ENCODE results near the gene ADSS1.

Gene ADSS1

DNA sequence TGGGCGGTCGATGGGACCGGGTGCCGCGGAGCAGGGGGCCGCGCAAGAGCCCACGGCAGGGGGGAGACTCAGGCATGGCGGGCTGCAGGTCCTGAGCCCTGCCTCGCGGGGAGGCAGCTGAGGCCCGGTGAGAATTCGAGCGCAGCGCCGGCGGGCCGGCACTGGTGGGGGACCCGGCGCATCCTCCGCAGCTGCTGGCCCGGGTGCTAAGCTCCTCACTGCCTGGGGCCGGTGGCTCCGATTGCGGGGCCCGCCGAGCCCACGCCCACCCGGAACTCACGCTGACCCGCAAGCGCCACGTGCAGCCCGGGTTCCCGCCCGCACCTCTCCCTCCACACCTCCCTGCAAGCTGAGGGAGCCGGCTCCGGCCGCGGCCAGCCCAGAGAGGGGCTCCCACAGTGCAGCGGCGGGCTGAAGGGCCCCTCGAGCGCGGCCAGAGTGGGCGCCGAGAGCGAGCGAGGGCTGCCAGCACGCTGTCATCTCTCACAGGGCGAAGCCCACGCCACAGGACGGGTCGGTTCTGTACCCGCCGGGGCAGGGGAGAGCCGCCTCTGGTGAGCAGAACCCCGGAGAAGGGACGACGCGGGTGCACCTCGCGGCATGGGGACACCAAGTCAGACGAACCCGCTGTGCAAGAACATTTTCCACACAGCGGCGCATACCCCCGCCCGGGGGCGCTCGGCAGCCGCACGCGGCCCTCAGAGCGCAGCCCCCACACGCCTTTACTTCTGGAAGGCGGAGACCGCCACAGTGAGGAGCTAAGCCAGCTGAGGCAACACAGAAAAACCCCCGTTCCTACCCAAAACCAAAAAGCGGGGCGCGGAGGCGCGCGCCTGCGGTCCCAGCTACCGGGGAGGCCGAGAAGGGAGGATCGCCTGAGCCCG lies 27.8 kb downstream of the ADSS1 start:
- no peak for DNase-seq

DNA sequence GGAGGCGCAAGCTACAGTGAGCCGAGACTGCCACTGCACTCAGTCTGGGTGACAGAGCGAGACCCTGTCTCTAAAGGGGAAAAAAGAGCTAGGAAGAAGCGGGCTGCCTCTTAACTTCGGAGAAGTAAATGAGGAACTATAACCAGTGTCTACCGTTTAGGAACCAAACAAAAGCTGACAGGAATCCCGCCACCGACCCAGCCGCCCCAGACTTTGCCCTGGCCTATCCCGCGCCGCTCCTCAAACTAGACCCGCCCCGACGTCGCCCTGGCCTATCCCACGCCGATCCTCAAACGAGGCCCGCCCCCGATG lies 28.4 kb downstream of the ADSS1 start:
- no peak for DNase-seq

DNA sequence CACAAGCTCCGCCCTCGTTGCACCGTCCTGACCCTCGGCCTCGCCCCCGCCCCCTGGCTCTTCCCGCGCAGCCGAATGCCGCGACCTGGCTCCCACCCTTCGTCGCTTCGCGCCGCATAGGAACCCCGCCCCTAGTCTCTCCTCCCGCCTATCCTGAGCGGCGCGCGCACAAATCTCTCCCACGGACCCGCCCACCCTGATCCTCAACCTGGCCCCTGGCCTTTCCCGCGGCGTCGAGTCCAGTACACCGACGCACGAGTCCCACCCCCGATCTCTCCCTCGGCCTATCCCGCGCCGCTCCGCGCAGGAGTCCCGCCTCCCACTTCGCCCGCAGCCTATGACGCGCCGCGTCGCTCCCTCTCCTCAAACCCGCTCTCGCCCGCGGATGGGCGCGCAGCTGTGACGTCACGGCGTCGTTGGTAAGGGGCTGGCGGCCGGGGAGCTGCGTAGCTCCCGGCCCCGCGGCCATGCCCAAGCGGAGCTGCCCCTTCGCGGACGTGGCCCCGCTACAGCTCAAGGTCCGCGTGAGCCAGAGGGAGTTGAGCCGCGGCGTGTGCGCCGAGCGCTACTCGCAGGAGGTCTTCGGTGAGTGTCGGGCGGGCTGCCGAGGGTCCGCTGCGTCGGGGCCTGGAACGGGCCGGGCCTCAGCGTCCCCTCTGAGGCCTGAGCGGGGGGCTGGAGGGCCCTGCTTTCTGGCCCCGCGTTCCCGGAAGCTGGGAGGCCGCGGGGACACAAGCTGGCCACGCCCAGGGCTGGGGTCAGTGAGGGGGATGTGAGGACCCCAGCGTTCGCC lies 28.9 kb downstream of the ADSS1 start, which contains the start of gene SIVA1:
TSS of gene SIVA1 (plus strand) at position 413 of the 793 bp plus-strand sequence. CDS start at position 468, 55 bp downstream.
- peak; percentile 99 to 100 (median 99) for DNase-seq

DNA sequence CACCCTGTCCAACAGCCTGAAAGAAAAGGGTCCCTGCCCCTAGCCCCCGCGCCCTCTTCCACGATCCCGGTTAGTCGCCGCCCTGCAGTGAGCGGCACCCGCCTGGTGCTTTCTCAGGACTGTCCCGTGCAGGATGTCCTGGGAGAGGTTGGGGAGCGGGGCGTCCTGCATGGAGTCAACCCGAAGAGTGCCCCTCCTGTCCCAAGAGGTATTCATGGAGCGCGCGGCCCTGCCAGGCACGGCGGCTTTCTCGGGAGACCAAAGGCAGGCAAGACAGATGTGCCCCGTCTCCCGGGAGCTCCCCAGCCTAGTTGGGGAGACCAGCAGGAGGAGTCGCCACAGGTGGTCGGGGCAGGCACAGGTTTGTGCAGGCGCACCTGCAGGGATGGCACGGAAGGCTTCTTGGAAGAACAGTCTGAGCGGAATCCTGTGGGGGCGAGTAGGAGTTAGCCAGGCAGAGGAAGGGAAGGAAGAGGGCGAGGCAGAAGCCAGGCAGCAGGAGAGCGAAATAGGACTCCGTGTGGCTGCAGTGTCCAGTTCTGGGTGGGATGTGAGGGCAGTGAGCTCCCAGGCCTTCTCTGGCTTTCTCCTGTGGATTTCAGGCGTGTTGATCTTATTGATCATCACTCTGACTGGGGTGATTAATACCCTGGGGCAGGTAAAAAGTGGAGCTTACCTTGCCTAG lies 29.6 kb downstream of the ADSS1 start:
- no peak for DNase-seq

DNA sequence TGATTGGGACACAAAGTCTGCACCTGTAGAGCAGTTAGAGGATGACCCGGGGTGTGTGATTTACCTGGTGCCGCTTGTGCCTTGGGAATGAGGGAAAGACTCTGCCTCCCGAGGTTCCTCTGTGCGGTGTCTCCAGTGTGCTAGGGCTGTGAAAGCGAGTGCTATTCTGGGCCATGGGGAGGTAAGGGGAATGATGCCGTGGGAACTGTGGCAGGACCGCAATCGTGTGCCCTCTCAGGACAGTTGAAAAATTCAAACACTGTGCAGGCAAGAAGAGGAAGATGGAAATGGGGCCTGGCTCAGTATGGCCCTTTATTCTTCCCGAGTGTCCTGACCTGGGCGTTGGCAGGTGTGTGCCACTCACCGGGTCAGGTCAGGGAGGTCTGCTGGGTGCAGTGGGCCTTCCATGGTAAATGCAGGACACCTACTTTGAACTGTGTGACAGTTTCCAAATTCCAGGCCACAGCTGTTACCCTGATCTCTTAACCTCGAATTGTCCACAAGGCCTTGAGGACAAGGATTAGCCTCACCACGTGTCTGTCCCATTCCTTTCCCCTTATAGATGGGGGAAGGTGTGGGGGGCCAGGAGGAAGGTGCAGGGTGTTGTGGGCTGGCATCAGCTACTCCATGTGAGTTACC lies 30.3 kb downstream of the ADSS1 start:
- DNase-seq, result no peak

DNA sequence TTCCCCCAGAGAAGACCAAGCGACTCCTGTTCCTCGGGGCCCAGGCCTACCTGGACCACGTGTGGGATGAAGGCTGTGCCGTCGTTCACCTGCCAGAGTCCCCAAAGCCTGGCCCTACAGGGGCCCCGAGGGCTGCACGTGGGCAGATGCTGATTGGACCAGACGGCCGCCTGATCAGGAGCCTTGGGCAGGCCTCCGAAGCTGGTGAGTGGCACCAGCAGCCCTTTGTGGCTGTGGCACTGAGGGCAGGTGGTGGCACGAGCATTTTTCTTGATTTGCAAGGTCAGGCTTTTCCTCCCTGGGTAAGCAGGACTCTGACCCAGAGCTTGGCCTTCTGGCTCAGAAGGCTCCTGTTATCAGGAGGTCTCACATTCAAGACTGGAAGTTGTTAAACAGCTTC lies 31.6 kb downstream of the ADSS1 start:
- DNase-seq, result no peak

DNA sequence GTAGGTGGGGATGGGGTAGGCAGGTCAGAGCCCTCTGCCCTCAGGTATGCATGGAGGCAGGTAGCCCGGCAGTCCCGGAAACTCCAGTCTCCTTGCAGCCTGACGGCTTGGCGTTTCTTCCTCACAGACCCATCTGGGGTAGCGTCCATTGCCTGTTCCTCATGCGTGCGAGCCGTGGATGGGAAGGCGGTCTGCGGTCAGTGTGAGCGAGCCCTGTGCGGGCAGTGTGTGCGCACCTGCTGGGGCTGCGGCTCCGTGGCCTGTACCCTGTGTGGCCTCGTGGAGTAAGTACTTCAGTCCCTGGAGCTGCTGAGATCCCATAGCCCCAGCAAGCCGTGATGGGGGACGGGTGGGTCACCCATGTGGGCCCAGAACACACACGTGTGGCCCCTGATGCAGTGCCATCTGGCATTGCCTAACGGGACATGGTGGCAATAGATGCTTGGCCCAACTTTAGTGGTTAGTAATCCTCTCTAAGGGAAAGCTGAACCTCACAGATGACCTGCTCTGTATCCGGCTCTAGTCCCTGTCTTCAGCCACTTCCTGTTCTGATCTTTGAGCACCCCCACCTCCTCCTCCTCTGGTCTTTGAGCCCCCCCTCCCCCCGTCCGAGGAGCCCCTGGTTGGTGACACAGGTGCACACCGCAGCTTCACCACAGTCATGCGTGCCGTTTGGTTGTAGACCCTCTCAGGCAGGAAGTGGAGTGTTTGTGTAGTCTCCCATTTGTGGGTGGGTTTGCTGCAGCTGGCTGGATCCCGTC lies 32.6 kb downstream of the ADSS1 start:
- no peak for DNase-seq

DNA sequence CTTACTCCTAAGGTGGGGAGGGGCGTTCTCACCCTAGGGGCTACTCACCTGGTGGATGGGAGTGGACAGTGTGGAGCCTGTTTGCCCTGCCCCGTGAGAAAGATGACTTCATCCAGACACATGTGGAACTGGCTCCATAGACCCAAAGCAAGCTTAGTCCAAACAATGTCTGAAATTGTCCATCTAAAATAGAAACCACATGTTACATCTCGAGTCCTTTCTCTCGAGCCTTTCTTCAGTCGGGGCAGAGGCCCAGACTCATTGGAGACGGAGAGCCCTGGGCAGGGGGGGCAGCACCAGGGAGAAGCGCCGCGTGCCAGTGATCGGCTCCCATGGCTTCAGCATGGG lies 33.2 kb downstream of the ADSS1 start:
- no peak for DNase-seq

DNA sequence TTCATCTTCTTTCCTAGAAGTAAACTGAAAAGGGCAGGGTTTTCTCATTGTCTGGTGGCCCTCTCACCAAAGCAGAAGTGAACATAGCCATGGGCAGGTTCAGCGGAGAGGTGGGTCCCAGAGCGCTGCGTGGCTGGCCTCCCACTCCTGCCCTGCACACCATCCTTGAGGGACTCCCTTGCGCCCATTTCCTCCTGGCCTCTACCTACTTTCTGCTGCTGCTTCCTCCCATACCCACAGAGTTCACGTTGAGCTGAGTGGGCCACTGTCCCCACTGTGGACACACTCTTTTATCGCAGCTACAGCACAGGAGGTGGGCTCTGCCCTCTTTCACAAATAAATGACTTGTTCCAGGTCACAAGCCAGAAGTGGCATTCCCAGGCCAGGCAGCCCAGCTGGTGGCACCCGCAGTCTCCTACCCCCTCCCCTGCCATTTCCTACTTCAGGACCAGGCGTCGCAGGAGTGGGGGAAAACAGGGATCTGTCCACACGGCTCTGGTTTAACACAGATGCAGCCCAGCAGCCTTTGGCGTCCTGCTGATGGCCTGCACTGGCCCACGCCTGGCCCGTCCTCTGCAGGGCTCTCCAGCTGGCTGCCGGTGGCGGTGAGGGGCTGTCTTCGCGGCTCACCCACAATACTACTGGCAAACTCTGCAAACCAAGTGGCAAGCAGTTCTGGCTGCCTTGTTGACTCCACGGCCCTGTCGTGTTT lies 33.8 kb downstream of the ADSS1 start:
- DNase-seq, result no peak

DNA sequence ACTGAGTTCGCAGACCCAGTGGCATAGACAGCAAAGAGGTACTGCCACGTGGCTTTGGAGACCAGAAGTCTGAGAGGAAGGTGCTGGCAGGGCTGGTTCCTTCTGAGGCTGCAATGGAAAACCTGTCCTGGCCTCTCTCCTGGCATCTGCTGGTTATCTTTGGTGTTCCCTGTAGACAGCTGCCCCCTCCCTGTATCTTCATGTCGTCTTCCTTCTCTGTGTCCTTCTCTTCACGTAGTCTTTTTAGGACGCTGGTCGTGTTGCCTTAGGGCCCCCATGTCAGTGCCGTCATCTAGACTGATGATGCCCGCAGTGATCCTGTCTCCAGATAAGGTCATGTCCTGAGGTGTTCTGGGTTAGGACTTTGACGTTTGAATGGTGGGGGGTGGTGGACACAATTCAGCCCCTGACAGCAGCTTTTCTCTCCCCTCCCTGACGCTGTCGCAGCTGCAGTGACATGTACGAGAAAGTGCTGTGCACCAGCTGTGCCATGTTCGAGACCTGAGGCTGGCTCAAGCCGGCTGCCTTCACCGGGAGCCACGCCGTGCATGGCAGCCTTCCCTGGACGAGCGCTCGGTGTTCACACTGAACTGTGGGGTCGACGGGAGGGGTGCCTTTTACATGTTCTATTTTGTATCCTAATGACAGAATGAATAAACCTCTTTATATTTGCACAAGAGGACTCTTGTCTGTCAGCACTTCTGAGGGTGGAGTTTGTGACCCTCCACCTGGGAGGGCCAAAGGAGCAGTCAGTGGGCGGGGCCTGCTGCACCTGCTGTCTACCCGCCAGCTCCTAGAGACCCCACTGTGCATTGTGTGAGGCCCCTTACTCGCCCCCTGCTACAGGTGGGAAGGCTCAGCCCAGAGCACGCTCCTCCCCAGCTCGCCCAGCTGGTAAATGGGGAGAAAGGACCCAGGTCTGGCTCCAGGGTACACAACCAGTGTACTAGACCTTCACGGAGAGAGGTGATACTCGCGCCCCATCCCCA lies 35.2 kb downstream of the ADSS1 start:
- DNase-seq, result no peak

DNA sequence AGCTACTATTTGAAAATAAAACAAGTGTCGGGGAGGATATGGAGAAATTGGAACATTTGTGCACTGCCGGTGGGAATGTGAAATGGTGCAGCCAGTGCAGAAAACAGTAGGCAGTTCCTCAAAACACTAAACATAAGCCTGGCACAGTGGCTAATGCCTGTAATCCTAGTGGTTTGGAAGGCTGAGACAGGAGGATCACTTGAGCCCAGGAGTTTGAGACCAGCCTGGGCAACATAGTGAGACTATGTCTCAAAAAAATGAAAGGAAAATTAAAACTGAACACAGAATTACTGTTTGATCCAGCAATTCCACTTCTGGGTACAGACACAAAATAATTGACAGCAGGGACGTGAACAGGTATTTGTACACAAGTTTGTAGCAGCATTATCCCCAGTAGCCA lies 41.5 kb downstream of the ADSS1 start:
- DNase-seq, result no peak

DNA sequence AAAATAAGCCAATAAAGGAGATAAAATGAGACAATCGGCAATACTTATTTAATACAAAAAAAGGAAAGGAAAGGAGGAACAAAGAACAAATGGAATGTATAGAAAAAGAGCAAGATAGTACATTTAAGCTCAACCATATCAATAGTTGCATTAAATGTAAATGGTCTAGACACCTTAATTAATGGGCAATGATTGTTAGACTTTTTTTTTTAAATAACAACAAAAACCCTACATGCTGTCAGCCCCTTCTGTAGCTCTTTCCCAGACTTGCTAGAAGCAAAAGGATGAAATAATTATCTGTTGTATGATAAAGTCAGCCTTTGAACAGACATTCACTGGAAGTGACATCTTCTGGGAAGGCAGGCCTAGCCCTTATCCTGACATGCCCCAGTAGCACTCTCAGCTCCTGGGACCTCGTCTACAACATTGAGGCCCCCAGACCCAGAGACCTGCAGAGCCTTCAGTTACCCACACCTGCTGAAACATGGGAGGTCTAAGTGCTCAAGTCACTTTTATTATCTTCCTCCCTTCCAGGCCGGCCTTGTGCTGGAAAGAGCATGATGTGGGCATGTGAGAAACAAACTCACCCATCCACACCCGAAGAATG lies 42.3 kb downstream of the ADSS1 start:
- DNase-seq, result no peak

DNA sequence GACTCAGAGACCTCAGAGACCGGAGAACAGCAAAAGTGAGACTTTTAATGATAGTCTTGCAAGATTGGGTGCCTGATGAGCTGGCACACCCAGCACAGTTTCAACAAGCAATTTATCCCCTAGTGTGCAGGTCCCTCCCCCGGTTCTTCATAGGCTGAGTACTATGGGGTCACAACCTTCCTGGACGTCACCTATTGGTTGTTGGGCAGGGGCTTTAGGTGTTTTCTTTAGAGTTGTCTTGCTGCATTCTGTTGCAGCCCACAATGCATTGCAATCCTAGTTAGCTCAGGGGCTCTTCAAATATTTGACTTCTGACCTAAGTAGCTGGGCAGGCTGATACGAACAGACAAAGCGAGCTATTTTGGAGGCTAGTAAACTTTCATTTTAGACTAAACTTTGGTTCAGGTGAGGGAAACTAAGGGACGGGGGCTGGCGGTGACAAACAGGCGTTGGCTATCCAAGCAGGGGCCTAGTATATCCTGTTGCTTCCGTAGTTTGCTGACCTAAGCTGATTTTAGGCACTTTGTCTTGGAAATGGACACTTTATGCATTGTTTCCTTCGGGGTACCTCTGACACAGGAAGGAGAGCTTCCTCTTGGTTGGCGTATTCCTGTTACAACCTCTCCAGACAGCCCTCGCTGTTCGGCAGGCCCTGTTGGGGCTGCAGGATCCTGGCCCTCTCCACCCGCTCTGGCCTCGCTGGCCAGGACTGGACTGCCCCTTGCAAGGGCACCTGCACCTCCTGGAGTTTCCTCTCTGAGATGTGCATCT lies 43.0 kb downstream of the ADSS1 start:
- DNase-seq, result no peak

DNA sequence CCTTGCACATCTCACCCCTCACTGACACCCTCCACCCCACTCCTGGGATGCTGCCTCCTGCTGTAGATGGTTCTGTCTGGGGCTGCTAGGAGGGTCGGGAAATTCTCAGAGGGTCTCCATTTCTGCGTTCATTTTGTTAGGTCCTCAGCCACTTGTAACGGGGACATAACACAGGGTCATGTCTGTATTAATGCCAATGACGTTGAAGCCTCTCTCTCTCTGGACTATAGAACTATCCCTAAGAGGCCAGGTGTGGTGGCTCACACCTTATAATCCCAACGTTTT lies 43.5 kb downstream of the ADSS1 start:
- no peak for DNase-seq

DNA sequence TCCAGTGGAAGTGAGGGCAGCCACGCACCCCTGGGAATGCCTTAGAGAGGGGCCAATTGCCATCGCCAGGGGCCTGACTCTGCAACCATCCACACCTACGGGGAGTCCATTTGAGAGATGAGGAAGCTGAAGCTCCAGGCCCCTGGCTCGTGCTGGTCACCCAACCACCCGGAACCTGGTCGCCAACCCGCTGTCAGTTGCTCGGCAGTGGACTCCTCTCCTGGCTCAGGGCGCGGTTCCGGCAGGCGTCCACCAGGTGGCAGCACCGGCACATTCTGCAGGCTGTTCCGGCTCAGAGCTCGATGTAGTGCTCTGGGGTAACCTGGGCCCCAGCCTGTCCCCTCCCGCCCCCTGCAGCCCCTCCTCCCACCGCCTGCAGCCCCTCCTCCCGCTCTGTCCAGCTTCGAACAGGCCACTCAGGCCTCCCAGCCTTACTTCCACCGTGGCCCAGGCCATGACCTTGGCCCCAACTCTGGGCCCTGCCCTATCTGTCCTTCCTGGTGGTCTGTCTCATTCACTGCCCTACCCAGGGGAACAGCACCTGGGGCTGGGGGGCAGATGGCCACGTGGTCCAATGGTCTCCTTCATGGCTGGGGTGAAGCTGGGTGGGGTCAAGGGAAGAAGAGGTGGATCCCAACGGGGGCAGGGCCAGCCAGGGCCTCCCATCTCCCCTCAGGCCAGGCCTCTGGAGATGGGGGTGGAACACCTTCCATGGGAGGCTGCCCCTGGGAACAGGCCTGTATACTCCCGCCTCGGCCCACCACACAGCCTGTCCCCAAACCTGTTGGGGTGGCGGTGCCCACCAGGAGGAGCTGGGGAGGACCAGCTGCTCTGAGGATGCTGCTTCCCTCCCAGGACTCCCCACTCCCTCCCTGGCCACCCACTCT lies 44.7 kb downstream of the ADSS1 start:
- peak; percentile 73 to 88 (median 81) for DNase-seq

DNA sequence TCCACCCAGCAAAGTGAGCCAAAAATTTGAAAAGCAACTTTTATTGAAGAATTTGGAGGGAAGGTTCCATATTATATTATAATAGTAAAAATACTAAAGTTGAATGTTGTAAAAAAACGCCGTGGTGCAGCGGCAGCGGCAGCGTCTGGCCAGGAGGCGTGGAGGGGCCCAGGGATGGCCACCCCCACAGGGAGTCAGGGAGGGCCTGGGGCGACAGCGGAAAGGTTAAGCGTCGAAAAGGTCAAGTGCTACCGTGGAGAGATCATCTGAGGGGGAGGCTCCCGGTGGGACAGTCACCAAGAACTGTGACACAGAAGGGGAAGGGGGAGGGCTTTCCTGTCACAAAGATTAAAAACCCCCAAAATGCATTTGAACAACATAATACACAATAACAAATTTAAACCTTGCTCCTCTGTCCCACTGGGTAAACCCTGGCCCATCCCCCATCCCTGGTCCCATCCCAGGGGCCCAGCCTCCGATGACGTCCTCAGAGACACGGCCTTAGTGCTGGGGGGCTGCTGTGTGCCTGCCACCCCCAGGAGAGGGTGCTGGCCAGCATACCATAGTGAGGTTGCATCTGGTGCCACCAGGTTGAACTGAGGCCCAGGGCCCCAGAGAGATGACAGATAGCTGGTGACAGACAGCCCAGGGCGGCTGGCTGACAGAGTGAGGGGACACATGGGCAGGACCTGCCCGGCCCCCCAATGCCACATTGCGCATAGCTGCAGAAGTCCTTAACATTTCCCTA lies 45.5 kb downstream of the ADSS1 start:
- no peak for DNase-seq

DNA sequence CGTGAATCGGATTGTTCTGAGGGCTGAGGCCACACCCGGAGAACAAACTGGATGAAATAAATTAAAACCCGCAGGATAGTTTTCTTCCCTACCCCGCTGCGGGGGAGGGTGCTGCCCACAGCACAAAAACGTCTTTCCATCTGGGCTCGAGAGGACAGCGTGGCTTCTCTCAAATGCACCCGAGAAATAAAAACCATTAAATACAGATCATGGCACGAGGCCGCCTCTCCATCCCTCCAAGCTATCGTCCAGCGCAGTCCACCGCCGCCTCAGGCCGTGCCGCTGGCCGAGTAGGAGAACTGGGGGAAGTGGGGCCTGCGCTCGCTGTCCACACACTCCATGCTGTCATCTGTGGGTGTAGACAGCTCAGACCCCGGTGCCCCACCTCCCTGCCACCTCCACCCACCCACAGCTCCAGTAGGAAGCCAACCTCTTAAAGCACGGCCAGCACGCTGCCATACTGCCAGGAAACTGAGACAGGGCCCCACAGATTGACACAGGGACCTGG lies 46.1 kb downstream of the ADSS1 start:
- DNase-seq, result no peak

Data from T-helper 1 cell (primary cell).